ENCODE data around the gene SLC2A11.
"Not testable (repeated sequence)": the region's sequence is repeated elsewhere in the genome, so short reads cannot be mapped to it uniquely, and the experiment has no call there.

SLC2A11 gene

DNA sequence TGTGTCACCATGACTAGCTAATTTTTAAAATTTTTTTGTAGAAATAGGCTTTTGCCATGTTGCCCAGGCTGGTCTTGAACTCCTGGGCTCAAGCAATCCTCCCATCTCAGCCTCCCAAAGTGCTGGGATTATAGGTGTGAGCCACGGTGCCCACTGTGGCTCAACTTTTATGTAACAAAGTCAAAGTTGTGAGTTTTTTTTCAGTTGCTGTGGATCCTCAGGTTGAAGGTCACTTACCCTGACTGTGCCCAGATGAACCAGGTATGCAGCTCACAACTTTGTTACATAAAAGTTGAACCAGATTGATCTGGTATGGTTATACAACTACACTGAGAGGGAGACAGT, 62.6 kb downstream of the SLC2A11 start:
- H3K27me3 ChIP-seq (ENCODE audit: control insufficient read depth, insufficient read depth, low read length, poor library complexity, severe bottlenecking); H3K36me3 ChIP-seq (ENCODE audit: control insufficient read depth, insufficient read depth, low read length); H3K27ac ChIP-seq (ENCODE audit: insufficient read depth, low read depth, low read length, poor library complexity, severe bottlenecking); H3K9me3 ChIP-seq (ENCODE audit: control insufficient read depth, low read length); H3K4me1 ChIP-seq (ENCODE audit: control insufficient read depth, insufficient read depth, low read length); H3K4me3 ChIP-seq (ENCODE audit: insufficient read depth, low read depth, low read length): not testable (repeated sequence)
- WGBS, 2 experiments: 97 to 100% methylated on average over 1 of the region's 1 CpG

DNA sequence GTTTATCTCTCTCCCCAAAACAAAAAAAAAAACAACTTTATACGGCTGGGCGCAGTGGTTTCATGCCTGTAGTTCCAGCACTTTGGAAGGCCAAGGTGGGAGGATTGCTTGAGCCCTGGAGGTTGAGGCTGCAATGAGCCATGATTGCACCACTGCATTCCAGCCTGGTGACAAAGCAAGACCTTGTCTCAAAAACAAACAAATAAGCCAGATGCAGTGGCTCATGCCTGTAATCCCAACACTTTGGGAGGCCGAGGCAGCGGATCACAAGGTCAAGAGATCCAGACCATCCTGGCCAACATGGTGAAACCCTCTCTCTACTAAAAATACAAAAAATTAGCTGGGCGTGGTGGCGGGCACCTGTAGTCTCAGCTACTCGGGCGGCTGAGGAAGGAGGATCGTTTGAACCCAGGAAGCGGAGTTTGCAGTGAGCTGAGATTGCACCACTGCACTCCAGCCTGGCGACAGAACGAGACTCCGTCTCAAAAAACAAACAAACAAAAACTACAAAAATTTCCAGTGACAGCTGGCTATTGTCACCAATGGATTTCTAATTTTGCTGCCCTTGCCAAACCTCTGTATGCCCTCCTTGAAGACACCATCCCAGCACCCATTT, 64.0 kb downstream of the SLC2A11 start:
- 94 to 96% methylated on average over 13 of the region's 13 CpGs for WGBS, 2 experiments
- H3K4me3 ChIP-seq (ENCODE audit: insufficient read depth, low read depth, low read length); H3K27ac ChIP-seq (ENCODE audit: insufficient read depth, low read depth, low read length, poor library complexity, severe bottlenecking); H3K9me3 ChIP-seq (ENCODE audit: control insufficient read depth, low read length); H3K27me3 ChIP-seq (ENCODE audit: control insufficient read depth, insufficient read depth, low read length, poor library complexity, severe bottlenecking); H3K4me1 ChIP-seq (ENCODE audit: control insufficient read depth, insufficient read depth, low read length); H3K36me3 ChIP-seq (ENCODE audit: control insufficient read depth, insufficient read depth, low read length): not testable (repeated sequence)

DNA sequence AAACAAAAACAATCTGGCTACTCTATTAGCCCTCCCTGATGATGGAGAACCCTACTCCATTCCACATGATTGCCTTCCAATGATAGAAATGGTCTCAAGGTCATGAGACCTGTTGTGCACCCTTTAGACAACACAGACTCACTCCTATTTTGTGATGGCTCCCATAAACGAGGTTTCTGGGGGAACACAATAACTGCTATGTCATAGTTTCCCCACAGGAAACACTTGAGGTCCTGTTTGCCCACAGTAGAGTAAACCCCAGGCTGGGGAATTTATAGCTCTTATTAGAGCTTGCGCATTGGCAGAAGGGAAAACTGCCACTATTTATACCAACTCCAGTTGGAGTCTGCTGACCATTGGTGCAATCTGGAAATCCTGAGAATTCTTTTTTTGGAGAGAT, 65.2 kb downstream of the SLC2A11 start:
- 86 to 89% methylated on average over 2 of the region's 2 CpGs for WGBS, 2 experiments
- Histone ChIP-seq H3K4me1 (ENCODE audit: control insufficient read depth, insufficient read depth, low read length) (no peaks in the 10 kb centered on the region), H3K27ac (ENCODE audit: insufficient read depth, low read depth, low read length, poor library complexity, severe bottlenecking) (no peak overlapping the region), H3K9me3 (ENCODE audit: control insufficient read depth, low read length) (no peaks in the 10 kb centered on the region), H3K27me3 (ENCODE audit: control insufficient read depth, insufficient read depth, low read length, poor library complexity, severe bottlenecking) (no peaks in the 10 kb centered on the region), H3K36me3 (ENCODE audit: control insufficient read depth, insufficient read depth, low read length) (no peaks in the 10 kb centered on the region), H3K4me3 (ENCODE audit: insufficient read depth, low read depth, low read length) (no peak overlapping the region)

DNA sequence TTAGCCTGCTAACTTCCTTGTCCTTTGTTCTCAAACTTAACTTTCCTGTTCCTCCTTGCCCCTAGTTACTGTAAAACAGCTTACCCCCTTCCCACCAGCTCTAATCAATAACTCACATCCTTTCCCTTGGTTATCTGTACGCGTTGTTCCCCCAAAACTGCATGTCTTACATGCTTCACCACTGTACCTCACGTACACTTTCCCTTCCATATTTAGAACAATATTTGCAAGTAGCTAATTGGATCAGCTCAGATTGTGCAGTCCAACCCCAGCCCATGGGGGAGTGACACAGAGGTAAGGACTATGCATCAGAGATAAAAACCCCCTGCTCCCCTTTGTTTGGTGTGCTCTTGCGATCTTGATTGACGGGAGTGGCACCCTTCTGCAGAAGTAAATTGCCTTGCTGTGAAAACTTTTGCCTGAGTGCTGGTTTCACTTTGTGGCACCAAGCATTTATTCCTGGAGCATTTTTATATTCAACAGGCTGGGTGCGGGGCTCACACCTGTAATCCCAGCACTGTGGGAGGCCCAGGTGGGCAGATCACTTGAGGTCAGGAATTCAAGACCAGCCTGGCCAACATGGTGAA, 67.4 kb downstream of the SLC2A11 start:
- H3K27ac ChIP-seq (ENCODE audit: insufficient read depth, low read depth, low read length, poor library complexity, severe bottlenecking): no peak overlapping the region
- WGBS, 2 experiments: 93% methylated on average over 5 of the region's 6 CpGs
- H3K9me3 ChIP-seq (ENCODE audit: control insufficient read depth, low read length): no peaks in the 10 kb centered on the region
- H3K4me1 ChIP-seq (ENCODE audit: control insufficient read depth, insufficient read depth, low read length): no peaks in the 10 kb centered on the region
- H3K36me3 ChIP-seq (ENCODE audit: control insufficient read depth, insufficient read depth, low read length): peaks cover under 1% of the 10 kb centered on the region
- no peak overlapping the region for H3K4me3 ChIP-seq (ENCODE audit: insufficient read depth, low read depth, low read length)
- H3K27me3 ChIP-seq (ENCODE audit: control insufficient read depth, insufficient read depth, low read length, poor library complexity, severe bottlenecking): no peaks in the 10 kb centered on the region

DNA sequence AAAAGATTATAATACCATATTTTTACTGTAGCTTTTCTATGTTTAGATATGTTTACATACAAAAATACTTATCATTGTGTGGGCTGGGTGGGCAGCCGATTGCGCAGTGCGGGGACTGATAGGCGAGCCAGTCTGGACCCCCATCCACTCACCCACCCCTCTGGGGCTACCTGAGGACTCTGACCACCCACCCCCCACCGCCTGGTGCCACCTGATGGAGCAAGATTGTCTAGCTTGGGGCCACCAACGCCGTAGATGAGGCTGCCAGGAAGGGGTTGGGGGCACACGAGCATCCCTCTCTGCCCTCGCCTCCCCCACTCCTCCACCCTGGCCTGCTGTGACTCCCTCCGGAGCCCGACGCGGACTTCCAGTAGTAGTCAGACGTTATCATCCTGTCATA, 68.9 kb downstream of the SLC2A11 start:
- Histone ChIP-seq H3K9me3 (ENCODE audit: control insufficient read depth, low read length) (no peaks in the 10 kb centered on the region), H3K27ac (ENCODE audit: insufficient read depth, low read depth, low read length, poor library complexity, severe bottlenecking) (no peak overlapping the region), H3K27me3 (ENCODE audit: control insufficient read depth, insufficient read depth, low read length, poor library complexity, severe bottlenecking) (no peaks in the 10 kb centered on the region), H3K36me3 (ENCODE audit: control insufficient read depth, insufficient read depth, low read length) (peaks cover 6% of the 10 kb centered on the region), H3K4me1 (ENCODE audit: control insufficient read depth, insufficient read depth, low read length) (no peaks in the 10 kb centered on the region), H3K4me3 (ENCODE audit: insufficient read depth, low read depth, low read length) (no peak overlapping the region)
- 75% methylated on average over 14 of the region's 14 CpGs for WGBS, 2 experiments
